ENCODE measurements around the gene EME1. TPM values are rescaled to one million over a fixed set of nuclear protein-coding genes. Genes with fewer than 3 reads are reported as not detected.

Gene EME1
- total RNA-seq, 2 donors from 2014 or later, result 3.9 TPM; not detected in 1

GRCh38 chr17:50389534-50389933, 16.5 kb downstream of the EME1 start:
- H3K36me3 ChIP-seq, result peaks cover 84% of the 10 kb centered on the region

DNA sequence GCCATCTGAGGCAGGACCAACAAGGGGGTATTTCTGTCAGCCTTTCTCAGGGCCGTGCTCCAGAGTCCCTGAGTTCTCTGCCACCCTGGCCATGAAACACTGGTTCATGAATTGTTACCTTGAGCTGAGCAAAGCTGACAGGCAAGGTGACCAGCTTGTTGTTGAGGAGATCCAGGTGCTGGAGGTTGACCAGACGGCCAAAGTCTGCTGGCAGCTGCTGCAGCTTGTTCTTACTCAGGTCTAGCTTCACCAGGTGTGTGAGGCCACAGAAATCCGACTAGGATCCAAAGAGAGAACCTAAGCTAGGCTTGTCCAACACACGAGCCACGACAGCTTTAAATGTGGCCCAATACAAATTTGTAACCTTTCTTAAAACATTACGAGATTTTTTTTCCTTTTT, 19.6 kb downstream of the EME1 start:
- H3K27me3 ChIP-seq (replicated peaks; ENCODE audit: insufficient read depth), result no peaks in the 10 kb centered on the region
- H3K4me3 ChIP-seq, result no peak overlapping the region
- H3K4me1 ChIP-seq (ENCODE audit: control insufficient read depth in 1 of 2, low read depth in 2 of 2), result peaks cover 11 to 24% of the 10 kb centered on the region in 2 donors
- no peak for ATAC-seq (ENCODE audit: insufficient number of reproducible peaks, low FRiP score, low read depth)
- no peak for TF ChIP-seq CTCF (IDR thresholded peaks at IDR 0.05)
- H3K9me3 ChIP-seq, result no peaks in the 10 kb centered on the region
- peaks cover 60% of the 10 kb centered on the region for H3K36me3 ChIP-seq
- no peak overlapping the region for H3K27ac ChIP-seq
- DNase-seq (ENCODE audit: low spot score), result no peak

More at GRCh38 chr17:50389534-50389933, 16.5 kb downstream of the EME1 start:
- DNase-seq (ENCODE audit: low spot score), result no peak
- no peaks in the 10 kb centered on the region for H3K27me3 ChIP-seq (replicated peaks; ENCODE audit: insufficient read depth)
- TF ChIP-seq CTCF (IDR thresholded peaks at IDR 0.05), result no peak
- ATAC-seq (ENCODE audit: insufficient number of reproducible peaks, low FRiP score, low read depth), result no peak
- no peak overlapping the region for H3K27ac ChIP-seq
- H3K9me3 ChIP-seq, result no peaks in the 10 kb centered on the region
- H3K4me3 ChIP-seq, result no peak overlapping the region
- peaks cover 0 to 3% of the 10 kb centered on the region in 2 donors for H3K4me1 ChIP-seq (ENCODE audit: control insufficient read depth in 1 of 2, low read depth in 2 of 2)

DNA sequence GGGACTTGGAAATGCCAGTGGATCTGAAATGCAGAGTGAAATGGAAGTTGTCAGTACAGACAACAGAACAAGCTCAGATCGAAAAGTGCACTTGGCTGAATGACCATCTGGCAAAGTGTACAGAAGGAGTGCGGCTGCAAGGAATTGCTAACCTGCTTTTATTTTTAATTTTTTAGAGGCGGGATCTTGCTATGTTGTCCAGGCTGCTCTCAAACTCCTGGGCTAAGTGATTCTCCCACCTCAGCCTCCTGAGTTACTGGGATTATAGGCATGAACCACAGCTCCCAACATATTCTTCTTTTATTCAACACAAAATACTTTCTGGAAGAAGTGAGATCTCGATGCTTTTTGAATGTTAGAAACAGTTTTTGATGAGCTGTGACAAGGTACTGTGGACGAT, 20.7 kb downstream of the EME1 start:
- DNase-seq (ENCODE audit: low spot score) (no peak), ATAC-seq (ENCODE audit: insufficient number of reproducible peaks, low FRiP score, low read depth) (no peak)
- no peaks in the 10 kb centered on the region for H3K27me3 ChIP-seq (replicated peaks; ENCODE audit: insufficient read depth)
- H3K36me3 ChIP-seq, result peaks cover 49% of the 10 kb centered on the region
- H3K9me3 ChIP-seq, result no peaks in the 10 kb centered on the region
- no peak for TF ChIP-seq CTCF (IDR thresholded peaks at IDR 0.05)
- peaks cover 11 to 24% of the 10 kb centered on the region in 2 donors for H3K4me1 ChIP-seq (ENCODE audit: control insufficient read depth in 1 of 2, low read depth in 2 of 2)
- no peak overlapping the region for H3K27ac ChIP-seq
- no peak overlapping the region for H3K4me3 ChIP-seq

DNA sequence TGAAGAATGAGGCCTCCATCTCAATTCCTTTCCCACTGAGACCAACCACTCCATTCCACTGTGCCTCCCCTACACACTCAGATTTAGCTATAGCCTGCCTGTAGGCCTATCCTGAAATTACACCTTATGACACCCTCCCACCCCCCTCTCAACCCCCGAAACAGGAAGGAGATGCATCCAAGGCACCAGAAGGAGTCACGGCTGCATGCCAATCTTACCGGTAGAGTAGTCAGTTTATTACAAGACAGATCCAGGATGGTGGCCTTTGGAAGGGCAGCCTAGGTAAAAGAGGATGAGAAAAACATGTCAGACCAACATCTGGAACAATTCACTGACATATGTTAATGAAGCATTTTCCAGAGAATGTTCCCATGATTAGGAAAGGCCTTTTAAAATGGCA, 21.7 kb downstream of the EME1 start:
- no peak for ATAC-seq (ENCODE audit: insufficient number of reproducible peaks, low FRiP score, low read depth)
- Histone ChIP-seq H3K4me3 (no peak overlapping the region), H3K9me3 (no peaks in the 10 kb centered on the region), H3K27me3 (replicated peaks; ENCODE audit: insufficient read depth) (no peaks in the 10 kb centered on the region), H3K4me1 (ENCODE audit: control insufficient read depth in 1 of 2, low read depth in 2 of 2) (peaks cover 11 to 24% of the 10 kb centered on the region in 2 donors), H3K36me3 (peaks cover 43% of the 10 kb centered on the region), H3K27ac (no peak overlapping the region)
- no peak for DNase-seq (ENCODE audit: low spot score)
- TF ChIP-seq CTCF (IDR thresholded peaks at IDR 0.05), result no peak

GRCh38 chr17:50396261-50397110, 23.5 kb downstream of the EME1 start:
- no peaks in the 10 kb centered on the region for H3K27me3 ChIP-seq (replicated peaks; ENCODE audit: insufficient read depth)
- ATAC-seq (ENCODE audit: insufficient number of reproducible peaks, low FRiP score, low read depth), result no peak
- no peak for TF ChIP-seq CTCF (IDR thresholded peaks at IDR 0.05)
- H3K4me1 ChIP-seq (ENCODE audit: control insufficient read depth in 1 of 2, low read depth in 2 of 2), result peaks cover 11 to 24% of the 10 kb centered on the region in 2 donors
- H3K9me3 ChIP-seq, result no peaks in the 10 kb centered on the region
- peaks cover 34% of the 10 kb centered on the region for H3K36me3 ChIP-seq
- H3K4me3 ChIP-seq, result peak overlapping the region; percentile 91
- H3K27ac ChIP-seq, result peak overlapping the region; percentile 70 to 72
- DNase-seq (ENCODE audit: low spot score), result peak; percentile 18

Data from thoracic aorta (tissue), 2 donors.